H9 (cell line): Measurements from ENCODE around the gene EMC8. TPM values are rescaled to one million over a fixed set of nuclear protein-coding genes. Genes with fewer than 3 reads are reported as not detected.

Source experiments
- DNase-seq: peaks from one replicate; pipeline ENCODE4 v3.0.0-alpha.2; 2017
- H2AFZ ChIP-seq: one replicate; pipeline ENCODE4 v1.6.1; 2013; ENCODE audit warnings: mild to moderate bottlenecking, low read length, control low read depth, moderate library complexity
- H2AK5ac ChIP-seq: 2 replicates; pipeline ENCODE4 v1.6.1; 2013; ENCODE audit warnings: low read length, control low read depth, mixed read lengths; ENCODE audit not compliant: insufficient read length
- H2BK120ac ChIP-seq: one replicate; pipeline ENCODE4 v1.6.1; 2013; ENCODE audit warnings: low read depth, mild to moderate bottlenecking, low read length, control low read depth, inconsistent platforms; ENCODE audit not compliant: poor library complexity, severe bottlenecking
- H2BK12ac ChIP-seq: 2 replicates; pipeline ENCODE4 v1.6.1; 2013; ENCODE audit warnings: low read length, control low read depth, mixed read lengths, low read depth; ENCODE audit not compliant: insufficient read length
- H2BK15ac ChIP-seq: 2 replicates; pipeline ENCODE4 v1.6.1; 2013; ENCODE audit warnings: low read depth, low read length, control low read depth
- H2BK20ac ChIP-seq: one replicate; pipeline ENCODE4 v1.6.1; 2013; ENCODE audit warnings: low read depth, mild to moderate bottlenecking, low read length, control low read depth, inconsistent platforms; ENCODE audit not compliant: poor library complexity, severe bottlenecking
- H2BK5ac ChIP-seq: 2 replicates; pipeline ENCODE4 v1.6.1; 2013; ENCODE audit warnings: low read length, control low read depth, mixed read lengths; ENCODE audit not compliant: insufficient read length
- H3K14ac ChIP-seq: 2 replicates; pipeline ENCODE4 v1.6.1; 2013; ENCODE audit warnings: low read length, control low read depth; ENCODE audit not compliant: insufficient read depth
- H3K18ac ChIP-seq: 2 replicates; pipeline ENCODE4 v1.6.1; 2013; ENCODE audit warnings: low read depth, mild to moderate bottlenecking, mixed read lengths, low read length, control low read depth; ENCODE audit not compliant: insufficient read length
- H3K23ac ChIP-seq: 2 replicates; pipeline ENCODE4 v1.6.1; 2013; ENCODE audit warnings: low read length, control low read depth, mixed read lengths, low read depth; ENCODE audit not compliant: insufficient read length
- H3K23me2 ChIP-seq: 2 replicates; pipeline ENCODE4 v1.6.1; 2013; ENCODE audit warnings: low read depth, mild to moderate bottlenecking, mixed read lengths, low read length, control low read depth; ENCODE audit not compliant: insufficient read length, poor library complexity, severe bottlenecking
- H3K27ac ChIP-seq: 2 replicates; pipeline ENCODE4 v1.5.1; 2013; ENCODE audit warnings: low read length, control low read depth, mixed read lengths, low read depth; ENCODE audit not compliant: insufficient read length
- H3K27me3 ChIP-seq: 2 replicates; pipeline ENCODE4 v1.6.1; 2013; ENCODE audit warnings: low read length, control low read depth, inconsistent platforms; ENCODE audit not compliant: insufficient read depth
- H3K4ac ChIP-seq: 2 replicates; pipeline ENCODE4 v1.6.1; 2013; ENCODE audit warnings: low read depth, mild to moderate bottlenecking, control low read depth, inconsistent platforms, low read length, moderate library complexity
- H3K4me1 ChIP-seq: 2 replicates; pipeline ENCODE4 v1.6.1; 2013; ENCODE audit warnings: low read length, control low read depth, inconsistent platforms; ENCODE audit not compliant: insufficient read depth
- H3K4me2 ChIP-seq: 2 replicates; pipeline ENCODE4 v1.6.1; 2013; ENCODE audit warnings: low read length, control low read depth, mixed read lengths; ENCODE audit not compliant: insufficient read length, insufficient read depth
- H3K56ac ChIP-seq: 2 replicates; pipeline ENCODE4 v1.6.1; 2013; ENCODE audit warnings: low read depth, mild to moderate bottlenecking, mixed read lengths, low read length, control low read depth; ENCODE audit not compliant: insufficient read length
- H3K79me1 ChIP-seq: 2 replicates; pipeline ENCODE4 v1.6.1; 2013; ENCODE audit warnings: low read depth, mild to moderate bottlenecking, moderate library complexity, low read length, control low read depth, inconsistent platforms; ENCODE audit not compliant: insufficient read depth, poor library complexity, severe bottlenecking
- H3K79me2 ChIP-seq: 2 replicates; pipeline ENCODE4 v1.6.1; 2013; ENCODE audit warnings: low read length, control low read depth, inconsistent platforms; ENCODE audit not compliant: insufficient read depth
- H3K9ac ChIP-seq: 2 replicates; pipeline ENCODE4 v1.6.1; 2013; ENCODE audit warnings: low read length, control low read depth, mixed read lengths; ENCODE audit not compliant: insufficient read length; ENCODE audit errors: extremely low read depth
- H3K9me3 ChIP-seq: one replicate; pipeline ENCODE4 v1.6.1; 2013; ENCODE audit warnings: low read depth, low read length, inconsistent platforms; ENCODE audit not compliant: control insufficient read depth
- H3T11ph ChIP-seq: one replicate; pipeline ENCODE4 v1.6.1; 2013; ENCODE audit warnings: mild to moderate bottlenecking, low read length, control low read depth, inconsistent platforms
- H4K20me1 ChIP-seq: one replicate; pipeline ENCODE4 v1.6.1; 2013; ENCODE audit not compliant: control insufficient read depth, insufficient read length, insufficient read depth
- H4K5ac ChIP-seq: 2 replicates; pipeline ENCODE4 v1.6.1; 2013; ENCODE audit warnings: low read depth, mild to moderate bottlenecking, mixed read lengths, low read length, control low read depth; ENCODE audit not compliant: insufficient read length
- H4K8ac ChIP-seq: replicated peaks from 2 replicates; pipeline ENCODE4 v1.6.1; 2013; ENCODE audit warnings: low read length, control low read depth, mixed read lengths, low read depth; ENCODE audit not compliant: insufficient read length
- H4K91ac ChIP-seq: 2 replicates; pipeline ENCODE4 v1.6.1; 2013; ENCODE audit warnings: low read depth, mild to moderate bottlenecking, moderate library complexity, mixed read lengths, low read length, control low read depth; ENCODE audit not compliant: insufficient read length
- H3K27ac Mint-ChIP-seq, 3 experiments: 2 replicates in 2 of 3; 3 replicates in 1 of 3; pipeline ENCODE4 v1.8.0; 2020 to 2021; ENCODE audit warnings: mixed read lengths in 3 of 3, mild to moderate bottlenecking in 1 of 3, moderate library complexity in 1 of 3
- H3K27me3 Mint-ChIP-seq: 2 replicates; pipeline ENCODE4 v1.8.0; 2021; ENCODE audit warnings: low read depth, mild to moderate bottlenecking, moderate library complexity, mixed read lengths
- H3K36me3 Mint-ChIP-seq, 3 experiments: 2 replicates in 2 of 3; 3 replicates in 1 of 3; pipeline ENCODE4 v1.8.0; 2020 to 2021; ENCODE audit warnings: low read depth in 3 of 3, mixed read lengths in 3 of 3; ENCODE audit not compliant: insufficient read depth in 1 of 3
- H3K4me1 Mint-ChIP-seq, 2 experiments: 2 replicates each; pipeline ENCODE4 v1.8.0; 2020; ENCODE audit warnings: mixed read lengths in 2 of 2
- H3K4me3 Mint-ChIP-seq, 2 experiments: 2 replicates in 1 of 2; 3 replicates in 1 of 2; pipeline ENCODE4 v1.8.0; 2020 to 2021; ENCODE audit warnings: mild to moderate bottlenecking in 2 of 2, mixed read lengths in 2 of 2, moderate library complexity in 1 of 2
- H3K9me3 Mint-ChIP-seq, 2 experiments: 2 replicates in 1 of 2; 3 replicates in 1 of 2; pipeline ENCODE4 v1.8.0; 2020; ENCODE audit warnings: mild to moderate bottlenecking in 2 of 2, mixed read lengths in 2 of 2, moderate library complexity in 1 of 2
- WGBS: extraction: QIAGEN DNeasy Blood & Tissue Kit; methylation state at CpG from one replicate; pipeline ENCODE4 v1.1.7; 2013; ENCODE audit warnings: missing lambda C conversion rate, low lambda C conversion rate, mixed read lengths; ENCODE audit not compliant: insufficient read length; ENCODE audit errors: extremely low coverage; 5-methylcytosine and 5-hydroxymethylcytosine counted together
- total RNA-seq: library from RNA; stranded (reverse); gene quantifications from 2 replicates; pipeline ENCODE4 v1.2.1, GENCODE V29; 2021
- TF ChIP-seq, protein P1 (sequence below): fragments of 200-600 bp; sonication (generic); conservative IDR thresholded peaks from 3 replicates; pipeline ENCODE4 v1.8.0; 2021; ENCODE audit warnings: antibody characterized with exemption, mild to moderate bottlenecking

The EMC8 gene
- total RNA-seq, 1 experiment from 2014 or later, result 52.3 TPM

DNA sequence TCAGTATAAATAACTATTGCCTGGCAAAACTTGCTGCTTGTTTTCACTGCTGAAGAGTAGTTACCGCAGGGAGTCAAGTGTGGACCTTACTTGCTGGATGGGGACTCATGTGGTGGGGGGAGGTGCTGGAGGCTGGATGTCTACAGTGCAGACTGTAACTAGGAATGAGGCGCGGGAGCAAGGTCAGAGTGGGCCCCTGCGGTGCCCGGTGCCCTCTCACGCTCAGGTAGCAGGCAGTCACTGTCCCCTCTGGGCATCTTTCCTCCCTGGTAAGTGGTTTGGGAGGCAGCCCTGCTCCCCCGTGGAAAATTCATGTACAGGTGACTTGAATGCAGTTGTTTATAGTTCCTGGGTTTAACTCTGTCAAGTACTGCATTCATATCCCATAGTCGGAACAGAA lies 4.6 kb downstream of the EMC8 start:
- Histone ChIP-seq H2AFZ (no peak overlapping the region), H3K56ac (no peak overlapping the region), H3K18ac (no peak overlapping the region), H3K14ac (no peak overlapping the region), H2BK12ac (no peak overlapping the region), H4K91ac (no peak overlapping the region), H4K20me1 (peaks cover 3% of the 10 kb centered on the region), H2BK20ac (no peak overlapping the region), H3K23ac (no peak overlapping the region), H2BK120ac (no peak overlapping the region), H2AK5ac (no peak overlapping the region), H3K27ac (no peak overlapping the region), H3K4me2 (no peak overlapping the region), H4K8ac (no peak overlapping the region), H3K9me3 (no peaks in the 10 kb centered on the region), H3K9ac (no peak overlapping the region), H3T11ph (no peak overlapping the region), H3K27me3 (no peaks in the 10 kb centered on the region), H3K4ac (no peak overlapping the region), H2BK5ac (no peak overlapping the region), H2BK15ac (no peak overlapping the region), H3K4me1 (no peaks in the 10 kb centered on the region), H4K5ac (no peak overlapping the region), H3K23me2 (peaks cover 7% of the 10 kb centered on the region), H3K79me2 (peaks cover 37% of the 10 kb centered on the region), H3K79me1 (peaks cover 20% of the 10 kb centered on the region)
- H3K27me3 Mint-ChIP-seq, result no peaks in the 10 kb centered on the region
- H3K4me3 Mint-ChIP-seq, result no peak overlapping the region
- H3K36me3 Mint-ChIP-seq, result peaks cover 44 to 72% (median 61%) of the 10 kb centered on the region in 3 experiments
- peaks cover 0 to 3% of the 10 kb centered on the region in 2 experiments; a peak in 1 of 5 replicates for H3K9me3 Mint-ChIP-seq
- TF ChIP-seq, protein P1, sequence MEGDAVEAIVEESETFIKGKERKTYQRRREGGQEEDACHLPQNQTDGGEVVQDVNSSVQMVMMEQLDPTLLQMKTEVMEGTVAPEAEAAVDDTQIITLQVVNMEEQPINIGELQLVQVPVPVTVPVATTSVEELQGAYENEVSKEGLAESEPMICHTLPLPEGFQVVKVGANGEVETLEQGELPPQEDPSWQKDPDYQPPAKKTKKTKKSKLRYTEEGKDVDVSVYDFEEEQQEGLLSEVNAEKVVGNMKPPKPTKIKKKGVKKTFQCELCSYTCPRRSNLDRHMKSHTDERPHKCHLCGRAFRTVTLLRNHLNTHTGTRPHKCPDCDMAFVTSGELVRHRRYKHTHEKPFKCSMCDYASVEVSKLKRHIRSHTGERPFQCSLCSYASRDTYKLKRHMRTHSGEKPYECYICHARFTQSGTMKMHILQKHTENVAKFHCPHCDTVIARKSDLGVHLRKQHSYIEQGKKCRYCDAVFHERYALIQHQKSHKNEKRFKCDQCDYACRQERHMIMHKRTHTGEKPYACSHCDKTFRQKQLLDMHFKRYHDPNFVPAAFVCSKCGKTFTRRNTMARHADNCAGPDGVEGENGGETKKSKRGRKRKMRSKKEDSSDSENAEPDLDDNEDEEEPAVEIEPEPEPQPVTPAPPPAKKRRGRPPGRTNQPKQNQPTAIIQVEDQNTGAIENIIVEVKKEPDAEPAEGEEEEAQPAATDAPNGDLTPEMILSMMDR, result no peak
- no CpG with 5 or more reads among the region's 8 CpGs for WGBS
- peaks cover 9 to 14% of the 10 kb centered on the region in 2 experiments for H3K4me1 Mint-ChIP-seq
- no peak overlapping the region; a peak in 1 of 7 replicates for H3K27ac Mint-ChIP-seq
- no peak for DNase-seq
